SU-DHL-6 (cell line): ENCODE measurements around the gene TNNI3K.

ENCODE experiments used
- H2AFZ ChIP-seq: fragments of 200-600 bp; sonication (generic); 2 replicates; pipeline ENCODE4 v1.6.1; 2014; ENCODE audit warnings: low read depth, mild to moderate bottlenecking, moderate library complexity, mixed read lengths, antibody characterized with exemption, low read length; ENCODE audit not compliant: severe bottlenecking
- H3F3A ChIP-seq: fragments of 200-600 bp; shearing (Covaris generic); 2 replicates; pipeline ENCODE4 v1.6.0; 2016; ENCODE audit warnings: antibody characterized with exemption, mild to moderate bottlenecking; ENCODE audit not compliant: insufficient read depth
- H3K27ac ChIP-seq: fragments of 200-600 bp; sonication (generic); 2 replicates; pipeline ENCODE4 v1.5.1; 2016; ENCODE audit warnings: low read depth, mild to moderate bottlenecking, low read length, moderate library complexity, mixed read lengths
- H3K27me3 ChIP-seq: fragments of 200-600 bp; sonication (generic), shearing (Covaris generic); 2 replicates; pipeline ENCODE4 v1.6.0; 2014; ENCODE audit warnings: mild to moderate bottlenecking, low read length
- H3K36me3 ChIP-seq: fragments of 200-600 bp; sonication (generic); 2 replicates; pipeline ENCODE4 v1.6.1; 2014; ENCODE audit warnings: mild to moderate bottlenecking, low read length, mixed read lengths
- H3K4me2 ChIP-seq: fragments of 300-600, 200-600 bp; shearing (Covaris generic), sonication (generic); 2 replicates; pipeline ENCODE4 v1.6.0; 2014; ENCODE audit warnings: low read length, low read depth, mild to moderate bottlenecking; ENCODE audit not compliant: poor library complexity, severe bottlenecking
- H3K4me3 ChIP-seq: fragments of 200-600 bp; sonication (generic); 2 replicates; pipeline ENCODE4 v1.5.1; 2014; ENCODE audit warnings: antibody characterized with exemption, low read length, mild to moderate bottlenecking, mixed read lengths; ENCODE audit not compliant: insufficient read depth, poor library complexity, severe bottlenecking
- H3K79me2 ChIP-seq: fragments of 200-600 bp; sonication (generic); 2 replicates; pipeline ENCODE4 v1.6.1; 2014; ENCODE audit warnings: mild to moderate bottlenecking, low read length, moderate library complexity; ENCODE audit not compliant: insufficient read depth
- H3K9ac ChIP-seq: fragments of 200-600 bp; sonication (generic); 2 replicates; pipeline ENCODE4 v1.7.0; 2014; ENCODE audit warnings: mild to moderate bottlenecking, low read length
- H3K9me2 ChIP-seq: fragments of 200-600 bp; sonication (generic); replicated peaks from 2 replicates; pipeline ENCODE4 v1.6.1; 2014; ENCODE audit warnings: low read length; ENCODE audit not compliant: insufficient read depth
- H3K9me3 ChIP-seq: fragments of 200-600 bp; sonication (generic); 2 replicates; pipeline ENCODE4 v1.6.1; 2014; ENCODE audit warnings: low read length, mixed read lengths; ENCODE audit not compliant: insufficient read depth
- H4K20me1 ChIP-seq: fragments of 200-600 bp; sonication (generic); 2 replicates; pipeline ENCODE4 v1.6.1; 2014; ENCODE audit warnings: low read depth, mild to moderate bottlenecking, antibody characterized with exemption, low read length, moderate library complexity, mixed read lengths
- CTCF ChIP-seq: fragments of 200-600 bp; sonication (generic); IDR thresholded peaks from one replicate; pipeline ENCODE4 v1.5.1; 2017; ENCODE audit warnings: antibody characterized with exemption, mild to moderate bottlenecking, low read length, moderate library complexity; ENCODE audit not compliant: insufficient read depth, poor library complexity, severe bottlenecking
- EZH2phosphoT487 ChIP-seq: fragments of 200-600 bp; sonication (generic), shearing (Covaris generic); conservative IDR thresholded peaks from 2 replicates; pipeline ENCODE4 v1.6.1; 2018; ENCODE audit warnings: mild to moderate bottlenecking, antibody characterized with exemption, low read length, moderate library complexity, mixed read lengths

The TNNI3K gene

GRCh38 chr1:74420467-74420866, 185.3 kb downstream of the TNNI3K start:
- Histone ChIP-seq H3K36me3 (no peaks in the 10 kb centered on the region), H3K4me3 (no peak overlapping the region), H3F3A (no peaks in the 10 kb centered on the region), H3K4me2 (no peak overlapping the region), H3K27ac (no peak overlapping the region), H3K9me3 (no peaks in the 10 kb centered on the region), H4K20me1 (no peaks in the 10 kb centered on the region), H2AFZ (no peak overlapping the region), H3K27me3 (no peaks in the 10 kb centered on the region), H3K9ac (no peak overlapping the region), H3K79me2 (no peaks in the 10 kb centered on the region), H3K9me2 (no peaks in the 10 kb centered on the region)
- TF ChIP-seq EZH2phosphoT487 (no peak), CTCF (no peak)

- Histone ChIP-seq H3K79me2 (no peaks in the 10 kb centered on the region), H3F3A (no peaks in the 10 kb centered on the region), H3K4me2 (no peak overlapping the region), H3K27me3 (no peaks in the 10 kb centered on the region), H3K9me2 (no peaks in the 10 kb centered on the region), H3K36me3 (no peaks in the 10 kb centered on the region), H3K4me3 (no peak overlapping the region), H3K27ac (no peak overlapping the region), H4K20me1 (no peaks in the 10 kb centered on the region), H3K9me3 (no peaks in the 10 kb centered on the region), H2AFZ (no peak overlapping the region), H3K9ac (no peak overlapping the region)
- TF ChIP-seq CTCF (no peak), EZH2phosphoT487 (no peak)
Observed at GRCh38 chr1:74422421-74423292, 187.5 kb downstream of the TNNI3K start.

- TF ChIP-seq EZH2phosphoT487 (no peak), CTCF (no peak)
- Histone ChIP-seq H3K9me2 (no peaks in the 10 kb centered on the region), H3K79me2 (no peaks in the 10 kb centered on the region), H2AFZ (no peak overlapping the region), H3F3A (no peaks in the 10 kb centered on the region), H3K9me3 (no peaks in the 10 kb centered on the region), H3K27ac (no peak overlapping the region), H3K4me3 (no peak overlapping the region), H3K27me3 (no peaks in the 10 kb centered on the region), H3K4me2 (no peak overlapping the region), H4K20me1 (no peaks in the 10 kb centered on the region), H3K36me3 (no peaks in the 10 kb centered on the region), H3K9ac (no peak overlapping the region)
Observed at GRCh38 chr1:74423471-74423870, 188.3 kb downstream of the TNNI3K start.
